Fibroblast of lung (primary cell): ENCODE results near the gene GINM1. TPM values are rescaled to one million over a fixed set of nuclear protein-coding genes. Genes with fewer than 3 reads are reported as not detected.
A peak's percentile ranks its signal among the peaks of the same experiment; 100 is the strongest.

Experiments
- DNase-seq, 2 donors: peaks; one replicate each; pipeline versions ENCODE4 v3.0.0 to v3.0.0-alpha.2; 2010; ENCODE audit warnings: low read depth in 2 of 2
- H2AFZ ChIP-seq: 2 replicates; pipeline ENCODE4 v1.5.1; 2012; ENCODE audit warnings: low read length, control low read depth, inconsistent platforms
- H3K27ac ChIP-seq: 2 replicates; pipeline ENCODE4 v1.5.1; 2011; ENCODE audit warnings: low read length, control low read depth; ENCODE audit not compliant: insufficient read depth
- H3K27me3 ChIP-seq: 2 replicates; pipeline ENCODE4 v1.5.1; 2011; ENCODE audit warnings: mild to moderate bottlenecking, low read length; ENCODE audit not compliant: control insufficient read depth, insufficient read depth
- H3K36me3 ChIP-seq: 2 replicates; pipeline ENCODE4 v1.5.1; 2011; ENCODE audit warnings: low read length; ENCODE audit not compliant: control insufficient read depth, insufficient read depth
- H3K4me1 ChIP-seq: 2 replicates; pipeline ENCODE4 v1.5.1; 2011; ENCODE audit warnings: low read length; ENCODE audit not compliant: control insufficient read depth, insufficient read depth; ENCODE audit errors: extremely low read depth
- H3K4me2 ChIP-seq: 2 replicates; pipeline ENCODE4 v1.5.1; 2011; ENCODE audit warnings: low read length, control low read depth; ENCODE audit not compliant: insufficient read depth; ENCODE audit errors: extremely low read depth
- H3K4me3 ChIP-seq, 4 experiments: fragments of 200-600 bp in 1 of 4; sonication (generic) in 1 of 4; replicated peaks in 1 of 4; 2 replicates each; pipeline ENCODE4 v1.5.1; 2011 to 2016; ENCODE audit warnings: low read length in 4 of 4, low read depth in 3 of 4, mild to moderate bottlenecking in 3 of 4, control low read depth in 2 of 4, inconsistent platforms in 1 of 4, mixed read lengths in 1 of 4; ENCODE audit not compliant: insufficient read depth in 1 of 4; ENCODE audit errors: control extremely low read depth in 1 of 4
- H3K79me2 ChIP-seq: 2 replicates; pipeline ENCODE4 v1.5.1; 2012; ENCODE audit warnings: mild to moderate bottlenecking, low read length, inconsistent platforms; ENCODE audit not compliant: control insufficient read depth, insufficient read depth
- H3K9ac ChIP-seq: 2 replicates; pipeline ENCODE4 v1.5.1; 2011; ENCODE audit warnings: mild to moderate bottlenecking, low read length, control low read depth; ENCODE audit not compliant: insufficient read depth
- H3K9me3 ChIP-seq: 2 replicates; pipeline ENCODE4 v1.5.1; 2012; ENCODE audit warnings: low read depth, low read length; ENCODE audit not compliant: control insufficient read depth, insufficient read depth
- H4K20me1 ChIP-seq: 2 replicates; pipeline ENCODE4 v1.5.1; 2011; ENCODE audit warnings: low read length; ENCODE audit not compliant: control insufficient read depth, insufficient read depth; ENCODE audit errors: extremely low read depth
- EZH2 ChIP-seq: IDR thresholded peaks from 2 replicates; pipeline ENCODE4 v1.5.1; 2012; ENCODE audit warnings: low read length, control low read depth, mild to moderate bottlenecking; ENCODE audit errors: missing control alignments
- polyA plus RNA-seq, 2 donors: library from polyadenylated mRNA; depleted of rRNA in 1 of 2; stranded (reverse) in 1 of 2; unstranded in 1 of 2; fragments of >200 nt; gene quantifications; 2 replicates each; pipeline ENCODE4 v1.2.1, GENCODE V29; 2011 to 2012; ENCODE audit warnings: missing spikeins in 1 of 2
- total RNA-seq: library from RNA; depleted of rRNA; stranded (reverse); fragments of >200 nt; gene quantifications from 2 replicates; pipeline ENCODE4 v1.2.1, GENCODE V29; 2014
- TF ChIP-seq, protein P1 (sequence below), 2 donors: IDR thresholded peaks in 1 of 2; conservative IDR thresholded peaks in 1 of 2; 1 replicate in 1 of 2; 2 replicates in 1 of 2; pipeline ENCODE4 v1.5.1; 2011 to 2012; ENCODE audit warnings: low read length in 2 of 2, control low read depth in 1 of 2, inconsistent platforms in 1 of 2, low read depth in 1 of 2, mild to moderate bottlenecking in 1 of 2

Gene GINM1
- total and polyA plus RNA-seq, 2 donors (not counting 1 experiment from before 2014, with no cell fraction given), result 53.8 to 91.1 TPM

DNA sequence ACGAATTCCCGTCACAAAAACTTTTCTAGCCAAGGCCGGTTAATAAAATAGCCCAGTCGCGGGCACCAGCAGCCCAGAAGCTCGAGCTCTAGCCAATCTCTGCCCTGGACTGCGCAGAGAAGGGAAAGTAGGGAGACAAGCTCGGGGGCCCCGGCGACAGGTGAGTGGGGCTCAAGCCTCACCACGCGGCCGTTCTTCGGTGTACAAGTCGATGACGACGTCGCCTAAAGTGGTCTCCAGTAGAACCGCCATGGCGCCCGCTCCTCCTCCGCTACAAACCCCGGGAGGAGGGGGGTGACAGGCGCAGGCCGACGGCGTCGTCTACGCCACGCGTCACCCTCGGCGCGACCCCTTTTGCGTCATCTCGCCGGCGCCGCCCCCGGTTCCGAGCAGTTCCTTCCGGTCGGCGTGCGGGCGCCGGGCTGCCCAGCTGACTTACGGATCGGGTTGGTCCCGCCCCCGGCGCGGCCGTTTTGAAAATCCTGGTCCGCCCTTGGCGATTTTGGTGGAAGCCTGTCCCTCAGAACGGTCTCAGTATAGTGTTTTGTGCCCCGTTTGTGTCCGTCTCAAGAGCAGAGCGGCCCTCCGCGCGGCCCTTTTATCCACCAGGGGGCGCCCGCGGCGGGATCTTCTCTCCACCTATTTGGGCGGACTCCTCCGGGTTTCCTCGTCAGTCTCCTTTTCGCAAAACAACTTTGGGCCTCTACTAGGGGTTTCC is 20.3 kb upstream of the GINM1 start, which contains the start of gene PPIL4:
PPIL4 (minus strand) TSS at position 290 of the 718 bp plus-strand sequence; CDS start at position 252, 38 bp downstream.
- H3K4me2 ChIP-seq, result peak within 1 kb of the TSS; percentile 95
- no peaks in the 10 kb centered on the region for H3K36me3 ChIP-seq
- H3K4me3 ChIP-seq, result peak within 1 kb of the TSS; percentile 83 to 96 (median 85)
- peak; percentile 95 to 96 for DNase-seq
- peak within 1 kb of the TSS; percentile 99 for H3K9ac ChIP-seq
- H2AFZ ChIP-seq, result peak within 1 kb of the TSS; percentile 67
- no peak for TF ChIP-seq EZH2
- TF ChIP-seq, protein P1, sequence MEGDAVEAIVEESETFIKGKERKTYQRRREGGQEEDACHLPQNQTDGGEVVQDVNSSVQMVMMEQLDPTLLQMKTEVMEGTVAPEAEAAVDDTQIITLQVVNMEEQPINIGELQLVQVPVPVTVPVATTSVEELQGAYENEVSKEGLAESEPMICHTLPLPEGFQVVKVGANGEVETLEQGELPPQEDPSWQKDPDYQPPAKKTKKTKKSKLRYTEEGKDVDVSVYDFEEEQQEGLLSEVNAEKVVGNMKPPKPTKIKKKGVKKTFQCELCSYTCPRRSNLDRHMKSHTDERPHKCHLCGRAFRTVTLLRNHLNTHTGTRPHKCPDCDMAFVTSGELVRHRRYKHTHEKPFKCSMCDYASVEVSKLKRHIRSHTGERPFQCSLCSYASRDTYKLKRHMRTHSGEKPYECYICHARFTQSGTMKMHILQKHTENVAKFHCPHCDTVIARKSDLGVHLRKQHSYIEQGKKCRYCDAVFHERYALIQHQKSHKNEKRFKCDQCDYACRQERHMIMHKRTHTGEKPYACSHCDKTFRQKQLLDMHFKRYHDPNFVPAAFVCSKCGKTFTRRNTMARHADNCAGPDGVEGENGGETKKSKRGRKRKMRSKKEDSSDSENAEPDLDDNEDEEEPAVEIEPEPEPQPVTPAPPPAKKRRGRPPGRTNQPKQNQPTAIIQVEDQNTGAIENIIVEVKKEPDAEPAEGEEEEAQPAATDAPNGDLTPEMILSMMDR (conservative IDR thresholded peaks at IDR 0.05 in 1 of 2, IDR thresholded peaks at IDR 0.05 in 1 of 2; ENCODE audit: low read depth in 1 of 2, low read length in 2 of 2), result peak; percentile 68 to 90
- H3K27me3 ChIP-seq, result peaks cover 3% of the 10 kb centered on the region
- H3K27ac ChIP-seq, result peak within 1 kb of the TSS; percentile 100
- H4K20me1 ChIP-seq, result no peaks in the 10 kb centered on the region
- H3K4me1 ChIP-seq, result no peaks in the 10 kb centered on the region
- H3K9me3 ChIP-seq, result no peaks in the 10 kb centered on the region
- H3K79me2 ChIP-seq, result peaks cover 43% of the 10 kb centered on the region

DNA sequence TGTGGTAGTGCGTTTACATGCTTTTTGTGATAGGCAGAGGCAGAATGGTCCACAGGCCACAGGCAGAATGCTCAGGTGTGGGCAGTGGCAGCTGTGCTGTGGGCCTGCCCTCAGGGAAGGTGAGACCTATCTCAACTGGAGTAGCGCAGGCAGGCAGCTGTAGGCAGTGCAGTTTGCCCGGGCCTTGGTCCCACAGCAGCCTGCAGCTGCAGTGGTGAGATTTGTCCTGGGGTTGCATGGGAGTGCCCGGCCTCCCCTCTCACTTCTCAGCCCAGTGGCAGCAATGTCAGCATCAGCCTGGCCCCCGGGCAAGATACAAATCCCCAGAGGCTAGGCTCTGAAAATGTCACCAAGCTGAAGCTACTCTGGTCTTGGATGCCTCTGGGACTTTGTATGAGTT is 14.3 kb upstream of the GINM1 start:
- H2AFZ ChIP-seq, result no peak overlapping the region
- TF ChIP-seq, protein P1 (conservative IDR thresholded peaks at IDR 0.05 in 1 of 2, IDR thresholded peaks at IDR 0.05 in 1 of 2; ENCODE audit: low read depth in 1 of 2, low read length in 2 of 2), result no peak
- no peak for TF ChIP-seq EZH2

DNA sequence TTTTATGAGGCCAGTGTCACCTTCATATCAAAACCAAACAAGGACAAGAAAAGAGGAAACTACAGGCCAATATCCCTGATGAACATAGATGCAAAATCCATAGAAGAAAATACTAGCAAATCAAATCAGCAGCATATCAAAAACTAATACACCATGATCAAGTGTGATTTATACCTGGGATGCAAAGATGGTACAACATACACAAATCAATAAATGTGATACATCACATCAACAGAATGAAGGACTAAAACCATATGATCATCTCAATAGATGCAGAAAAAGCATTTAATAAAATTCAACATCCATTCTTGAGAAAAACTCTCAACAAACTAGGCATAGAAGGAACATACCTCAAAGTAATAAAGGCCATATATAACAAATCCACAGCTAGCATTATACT is 8.1 kb upstream of the GINM1 start:
- H3K36me3 ChIP-seq, result no peaks in the 10 kb centered on the region

More for the DNA sequence above, 14.3 kb upstream of the GINM1 start:
- H3K4me2 ChIP-seq, result no peak overlapping the region
- H3K27me3 ChIP-seq, result peaks cover 7% of the 10 kb centered on the region
- H4K20me1 ChIP-seq, result no peaks in the 10 kb centered on the region
- H3K36me3 ChIP-seq, result no peaks in the 10 kb centered on the region
- no peaks in the 10 kb centered on the region for H3K79me2 ChIP-seq
- H3K27ac ChIP-seq, result no peak overlapping the region
- no peak overlapping the region for H3K4me3 ChIP-seq
- H3K9me3 ChIP-seq, result no peaks in the 10 kb centered on the region
- no peak for DNase-seq
- no peaks in the 10 kb centered on the region for H3K4me1 ChIP-seq
- no peak overlapping the region for H3K9ac ChIP-seq

More for the DNA sequence above, 8.1 kb upstream of the GINM1 start:
- no peaks in the 10 kb centered on the region for H4K20me1 ChIP-seq
- no peaks in the 10 kb centered on the region for H3K79me2 ChIP-seq
- H3K4me2 ChIP-seq, result no peak overlapping the region
- no peak for TF ChIP-seq EZH2
- TF ChIP-seq, protein P1 (conservative IDR thresholded peaks at IDR 0.05 in 1 of 2, IDR thresholded peaks at IDR 0.05 in 1 of 2; ENCODE audit: low read depth in 1 of 2, low read length in 2 of 2), result no peak
- no peak overlapping the region for H2AFZ ChIP-seq
- no peaks in the 10 kb centered on the region for H3K9me3 ChIP-seq
- no peaks in the 10 kb centered on the region for H3K27me3 ChIP-seq
- peaks cover under 1% of the 10 kb centered on the region for H3K4me1 ChIP-seq
- H3K9ac ChIP-seq, result no peak overlapping the region
- H3K4me3 ChIP-seq, result no peak overlapping the region
- DNase-seq, result no peak
- no peak overlapping the region for H3K27ac ChIP-seq
